Stimulated activated CD4-positive, alpha-beta T cell treated with anti-CD3 and anti-CD28 coated beads, TNF-alpha, amount 100 ng/mL, for 1 hour (primary cell): ENCODE measurements around the gene ADSS2.
"Not testable (repeated sequence)": the region's sequence is repeated elsewhere in the genome, so short reads cannot be mapped to it uniquely, and the experiment has no call there.

Experiments used
- DNase-seq, 3 donors: peaks; one replicate each; pipeline ENCODE4 v3.0.0-alpha.2; 2020; ENCODE audit warnings: low read depth in 3 of 3, low spot score in 1 of 3

Gene ADSS2

GRCh38 chr1:244400974-244401373, 50.7 kb downstream of the ADSS2 start:
- no peak for DNase-seq

- no peak for DNase-seq
Measured at GRCh38 chr1:244397131-244397530, 54.6 kb downstream of the ADSS2 start.

- DNase-seq = no peak
Measured at GRCh38 chr1:244395965-244396364, 55.7 kb downstream of the ADSS2 start.

- no peak for DNase-seq
Measured at GRCh38 chr1:244394826-244395765, 56.6 kb downstream of the ADSS2 start.

GRCh38 chr1:244394346-244394745, 57.4 kb downstream of the ADSS2 start:
- DNase-seq = no peak

GRCh38 chr1:244393604-244394176, 58.0 kb downstream of the ADSS2 start:
- DNase-seq = no peak

GRCh38 chr1:244391761-244392160, 59.9 kb downstream of the ADSS2 start:
- no peak for DNase-seq

GRCh38 chr1:244388961-244389360, 62.7 kb downstream of the ADSS2 start:
- no peak for DNase-seq

- no peak for DNase-seq
Measured at GRCh38 chr1:244387415-244387814, 64.3 kb downstream of the ADSS2 start.

- DNase-seq = no peak
Measured at GRCh38 chr1:244386595-244386994, 65.1 kb downstream of the ADSS2 start.

GRCh38 chr1:244384066-244384465, 67.6 kb downstream of the ADSS2 start:
- no peak for DNase-seq

GRCh38 chr1:244383278-244383884, 68.3 kb downstream of the ADSS2 start:
- DNase-seq = no peak

- DNase-seq = no peak
Measured at GRCh38 chr1:244381878-244382565, 69.7 kb downstream of the ADSS2 start.

- no peak for DNase-seq
Measured at GRCh38 chr1:244376126-244376525, 75.6 kb downstream of the ADSS2 start.

GRCh38 chr1:244375051-244375450, 76.7 kb downstream of the ADSS2 start:
- DNase-seq = no peak

GRCh38 chr1:244374484-244374883, 77.2 kb downstream of the ADSS2 start:
- DNase-seq = not testable (repeated sequence)

GRCh38 chr1:244371242-244372141, 80.2 kb downstream of the ADSS2 start:
- DNase-seq = no peak

GRCh38 chr1:244370060-244370637, 81.6 kb downstream of the ADSS2 start:
- DNase-seq = no peak

GRCh38 chr1:244369256-244370057, 82.3 kb downstream of the ADSS2 start:
- DNase-seq = no peak
